BLaER1 treated with 17β-estradiol and CSF1 and Interleukin-3, amounts not matched to agents 10 nM and 100 nM (cell line): ENCODE data around the gene DHX57.

Experiments
- H3K27ac ChIP-seq, 11 experiments: shearing (Covaris generic); formaldehyde crosslinking; 2 replicates each; pipeline ENCODE4 v1.8.1; 2022
- H3K27me3 ChIP-seq, 11 experiments: shearing (Covaris generic); formaldehyde crosslinking; 2 replicates each; pipeline ENCODE4 v1.8.1; 2022
- H3K36me3 ChIP-seq, 11 experiments: shearing (Covaris generic); formaldehyde crosslinking; 2 replicates each; pipeline ENCODE4 v1.8.1; 2022
- H3K4me1 ChIP-seq, 10 experiments: shearing (Covaris generic); formaldehyde crosslinking; 2 replicates each; pipeline ENCODE4 v1.8.1; 2022
- H3K4me2 ChIP-seq, 11 experiments: shearing (Covaris generic); formaldehyde crosslinking; 2 replicates each; pipeline ENCODE4 v1.8.1; 2022
- H3K4me3 ChIP-seq, 10 experiments: shearing (Covaris generic); formaldehyde crosslinking; 2 replicates each; pipeline ENCODE4 v1.8.1; 2022
- H3K9ac ChIP-seq, 11 experiments: shearing (Covaris generic); formaldehyde crosslinking; 2 replicates each; pipeline ENCODE4 v1.8.1; 2022
- H3K9me3 ChIP-seq, 11 experiments: shearing (Covaris generic); formaldehyde crosslinking; replicated peaks in 1 of 11; 2 replicates each; pipeline ENCODE4 v1.8.1; 2022
- H4K20me1 ChIP-seq, 11 experiments: shearing (Covaris generic); formaldehyde crosslinking; 2 replicates each; pipeline ENCODE4 v1.8.1; 2022
- Cebpa-rat ChIP-seq, 11 experiments: shearing (Covaris generic); IDR thresholded peaks; 2 replicates each; pipeline ENCODE4 v1.8.1; 2022

DHX57 gene

GRCh38 chr2:38875227-38875575 lies 533 bp downstream of the DHX57 start:
- Histone ChIP-seq H3K9me3 (peaks cover 20 to 36% (median 31%) of the 10 kb centered on the region in 11 experiments), H3K4me1 (peaks cover 11 to 17% (median 14%) of the 10 kb centered on the region in 10 experiments; a peak in 16 of 20 replicates), H3K4me3 (peak overlapping the region; percentile 67 to 86 (median 73)), H3K4me2 (peak overlapping the region; percentile 79 to 96 (median 86)), H3K36me3 (peaks cover 0 to 8% (median 5%) of the 10 kb centered on the region in 11 experiments; a peak in 7 of 22 replicates), H3K27ac (peak overlapping the region; percentile 9 to 76 (median 48); a peak in 20 of 22 replicates), H4K20me1 (no peaks in the 10 kb centered on the region), H3K9ac (peak overlapping the region; percentile 63 to 83 (median 77)), H3K27me3 (peaks cover 0 to 17% (median 12%) of the 10 kb centered on the region in 11 experiments; a peak in 8 of 22 replicates)
- TF ChIP-seq Cebpa-rat (IDR thresholded peaks at IDR 0.05): no peak

- Histone ChIP-seq H4K20me1 (no peaks in the 10 kb centered on the region), H3K36me3 (peaks cover 0 to 14% (median 7%) of the 10 kb centered on the region in 11 experiments; a peak in 8 of 22 replicates), H3K9ac (no peak overlapping the region), H3K4me2 (no peak overlapping the region), H3K9me3 (peaks cover 29 to 50% (median 45%) of the 10 kb centered on the region in 11 experiments), H3K4me1 (peaks cover 11 to 17% (median 14%) of the 10 kb centered on the region in 10 experiments; a peak in 16 of 20 replicates), H3K27me3 (peaks cover 0 to 17% (median 12%) of the 10 kb centered on the region in 11 experiments; a peak in 8 of 22 replicates), H3K4me3 (no peak overlapping the region), H3K27ac (no peak overlapping the region)
- no peak for TF ChIP-seq Cebpa-rat (IDR thresholded peaks at IDR 0.05)
These were observed 2.0 kb downstream of the DHX57 start for GRCh38 chr2:38873763-38874162.

GRCh38 chr2:38871432-38871831 lies 4.3 kb downstream of the DHX57 start:
- Histone ChIP-seq H3K4me1 (peaks cover 10 to 19% (median 13%) of the 10 kb centered on the region in 10 experiments; a peak in 16 of 20 replicates), H4K20me1 (no peaks in the 10 kb centered on the region), H3K27ac (no peak overlapping the region), H3K27me3 (peaks cover 0 to 16% (median 12%) of the 10 kb centered on the region in 11 experiments; a peak in 8 of 22 replicates), H3K4me3 (no peak overlapping the region), H3K4me2 (no peak overlapping the region), H3K9ac (no peak overlapping the region), H3K9me3 (peaks cover 29 to 52% (median 47%) of the 10 kb centered on the region in 11 experiments), H3K36me3 (peaks cover 10 to 32% (median 24%) of the 10 kb centered on the region in 11 experiments; a peak in 20 of 22 replicates)
- no peak for TF ChIP-seq Cebpa-rat (IDR thresholded peaks at IDR 0.05)

GRCh38 chr2:38866773-38867443 lies 8.8 kb downstream of the DHX57 start:
- no peaks in the 10 kb centered on the region for H3K27me3 ChIP-seq
- H3K27ac ChIP-seq: no peak overlapping the region
- H3K4me1 ChIP-seq: 0 out of 20 replicates have a peak, but pooled peaks cover 0 to 7% (median 0%) of the 10 kb centered on the region in 10 experiments
- H3K4me2 ChIP-seq: no peak overlapping the region
- H3K36me3 ChIP-seq: peaks cover 32 to 70% (median 50%) of the 10 kb centered on the region in 11 experiments
- no peak overlapping the region for H3K4me3 ChIP-seq
- TF ChIP-seq Cebpa-rat (IDR thresholded peaks at IDR 0.05): no peak
- H4K20me1 ChIP-seq: no peaks in the 10 kb centered on the region
- H3K9ac ChIP-seq: no peak overlapping the region
- peaks cover 25 to 35% (median 31%) of the 10 kb centered on the region in 11 experiments for H3K9me3 ChIP-seq

GRCh38 chr2:38863061-38863695 lies 12.6 kb downstream of the DHX57 start:
- no peak for TF ChIP-seq Cebpa-rat (IDR thresholded peaks at IDR 0.05)
- Histone ChIP-seq H3K36me3 (peaks cover 60 to 96% (median 77%) of the 10 kb centered on the region in 11 experiments), H3K27ac (no peak overlapping the region), H3K4me1 (0 out of 20 replicates have a peak, but pooled peaks cover 0 to 7% (median 0%) of the 10 kb centered on the region in 10 experiments), H3K27me3 (no peaks in the 10 kb centered on the region), H4K20me1 (no peaks in the 10 kb centered on the region), H3K9me3 (peaks cover 0 to 6% (median 0%) of the 10 kb centered on the region in 11 experiments; a peak in 3 of 22 replicates), H3K4me2 (no peak overlapping the region), H3K4me3 (no peak overlapping the region), H3K9ac (no peak overlapping the region)

- no peaks in the 10 kb centered on the region for H4K20me1 ChIP-seq
- no peak for TF ChIP-seq Cebpa-rat (IDR thresholded peaks at IDR 0.05)
- peaks cover 0 to 6% (median 0%) of the 10 kb centered on the region in 11 experiments; a peak in 3 of 22 replicates for H3K9me3 ChIP-seq
- H3K27ac ChIP-seq: no peak overlapping the region
- H3K4me1 ChIP-seq: 0 out of 20 replicates have a peak, but pooled peaks cover 0 to 7% (median 0%) of the 10 kb centered on the region in 10 experiments
- no peak overlapping the region for H3K9ac ChIP-seq
- peaks cover 60 to 96% (median 80%) of the 10 kb centered on the region in 11 experiments for H3K36me3 ChIP-seq
- no peaks in the 10 kb centered on the region for H3K27me3 ChIP-seq
- H3K4me2 ChIP-seq: no peak overlapping the region
- H3K4me3 ChIP-seq: no peak overlapping the region
These were observed 13.3 kb downstream of the DHX57 start for GRCh38 chr2:38862476-38862875.

- H3K27me3 ChIP-seq: no peaks in the 10 kb centered on the region
These were observed 19.6 kb downstream of the DHX57 start for GRCh38 chr2:38856165-38856564.

GRCh38 chr2:38850045-38850444 lies 25.7 kb downstream of the DHX57 start:
- H3K27me3 ChIP-seq: no peaks in the 10 kb centered on the region
- H3K36me3 ChIP-seq: peaks cover 29 to 62% (median 46%) of the 10 kb centered on the region in 11 experiments
- no peak overlapping the region for H3K4me2 ChIP-seq
- TF ChIP-seq Cebpa-rat (IDR thresholded peaks at IDR 0.05): no peak
- no peaks in the 10 kb centered on the region for H4K20me1 ChIP-seq
- no peaks in the 10 kb centered on the region for H3K4me1 ChIP-seq
- no peaks in the 10 kb centered on the region for H3K9me3 ChIP-seq
- no peak overlapping the region for H3K27ac ChIP-seq
- no peak overlapping the region for H3K9ac ChIP-seq
- H3K4me3 ChIP-seq: no peak overlapping the region

More at GRCh38 chr2:38856165-38856564, 19.6 kb downstream of the DHX57 start:
- Histone ChIP-seq H3K9ac (no peak overlapping the region), H3K4me2 (no peak overlapping the region), H3K4me3 (no peak overlapping the region), H4K20me1 (no peaks in the 10 kb centered on the region), H3K4me1 (peaks cover 0 to 5% (median 0%) of the 10 kb centered on the region in 10 experiments; a peak in 1 of 20 replicates), H3K9me3 (peaks cover 0 to 6% (median 0%) of the 10 kb centered on the region in 11 experiments; a peak in 2 of 22 replicates), H3K27ac (no peak overlapping the region), H3K36me3 (peaks cover 70 to 93% (median 83%) of the 10 kb centered on the region in 11 experiments)
- TF ChIP-seq Cebpa-rat (IDR thresholded peaks at IDR 0.05): peak in 5 of 11 experiments; percentile 7 to 71 (median 52); a peak in 5 of 22 replicates
